Activated T-cell treated with anti-CD3 and anti-CD28 coated beads for 24 hours (primary cell): ENCODE results near the gene MAML2.
"Not testable (repeated sequence)": the region's sequence is repeated elsewhere in the genome, so short reads cannot be mapped to it uniquely, and the experiment has no call there.

Experiments
- DNase-seq: peaks from one replicate; pipeline ENCODE4 v3.0.0-alpha.2; 2020; ENCODE audit warnings: low read depth

Gene MAML2

DNA sequence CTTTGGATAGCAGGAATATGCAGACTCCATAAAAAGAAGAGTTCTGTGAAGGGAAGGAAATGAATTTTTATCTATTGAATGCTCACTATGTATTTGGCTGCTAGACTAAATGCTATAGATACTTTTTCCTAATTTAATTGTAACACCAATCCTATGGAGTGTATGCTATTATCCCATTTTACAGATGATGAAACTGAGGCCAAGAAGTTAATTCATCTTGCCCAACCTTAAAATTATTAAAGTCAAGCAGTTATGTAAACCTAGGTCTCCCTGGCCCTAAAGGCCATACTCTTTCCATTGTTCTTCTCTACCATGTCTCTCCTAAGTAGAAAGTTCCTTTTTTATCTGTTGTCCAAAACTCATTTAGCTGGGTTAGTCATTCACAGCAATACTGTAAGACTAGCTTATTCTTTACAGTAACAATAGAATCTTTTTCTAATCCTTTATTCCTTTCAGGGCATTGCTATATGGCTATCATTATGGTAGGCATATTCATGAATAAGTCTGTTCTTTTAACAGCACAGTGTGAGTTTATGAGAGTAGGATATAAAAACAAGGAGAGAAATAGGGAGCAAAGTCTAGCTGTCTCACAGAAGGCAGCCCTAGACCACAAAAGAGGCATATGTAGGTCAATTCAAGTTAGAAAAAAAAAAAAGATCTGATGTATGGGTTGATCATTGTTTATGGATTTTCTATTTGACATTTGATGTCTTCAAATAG lies 50.5 kb downstream of the MAML2 start:
- no peak for DNase-seq

DNA sequence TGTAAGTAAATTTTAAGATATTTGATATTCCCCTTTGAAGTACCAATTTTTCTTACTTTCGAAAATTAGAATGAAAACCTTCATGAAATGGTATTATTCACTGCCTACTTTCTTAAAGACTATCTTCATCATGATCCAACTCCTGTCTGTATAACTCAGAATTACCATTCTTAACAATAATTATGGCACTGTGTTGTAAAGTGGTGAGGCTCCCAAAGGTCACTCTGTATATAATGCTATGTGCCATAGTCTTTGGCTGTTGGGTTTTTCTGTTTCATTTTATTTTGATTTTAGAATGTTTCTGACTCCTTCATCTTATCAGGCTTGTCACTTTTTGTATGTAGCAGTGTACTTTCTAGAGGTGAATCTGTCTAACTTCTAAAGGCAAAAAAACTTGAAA lies 52.4 kb downstream of the MAML2 start:
- no peak for DNase-seq

DNA sequence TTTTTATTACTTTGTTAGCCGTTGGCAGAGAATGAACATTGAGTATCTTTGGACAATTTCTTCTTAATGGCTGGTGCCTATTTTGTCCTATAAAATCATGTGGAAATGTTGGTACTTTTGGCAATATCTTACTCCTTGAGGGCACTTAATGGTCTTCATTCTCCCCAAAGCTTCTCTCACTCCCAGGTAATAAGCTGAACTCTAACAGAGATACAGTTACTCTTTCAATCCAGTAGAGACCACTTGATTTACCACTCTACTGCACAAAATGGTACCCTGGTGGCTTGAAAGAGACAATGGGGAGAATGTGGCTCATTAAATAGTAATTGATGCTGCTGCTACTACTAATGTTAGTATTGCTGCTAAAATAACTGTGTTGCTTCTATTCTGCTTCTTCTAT lies 53.0 kb downstream of the MAML2 start:
- no peak for DNase-seq

DNA sequence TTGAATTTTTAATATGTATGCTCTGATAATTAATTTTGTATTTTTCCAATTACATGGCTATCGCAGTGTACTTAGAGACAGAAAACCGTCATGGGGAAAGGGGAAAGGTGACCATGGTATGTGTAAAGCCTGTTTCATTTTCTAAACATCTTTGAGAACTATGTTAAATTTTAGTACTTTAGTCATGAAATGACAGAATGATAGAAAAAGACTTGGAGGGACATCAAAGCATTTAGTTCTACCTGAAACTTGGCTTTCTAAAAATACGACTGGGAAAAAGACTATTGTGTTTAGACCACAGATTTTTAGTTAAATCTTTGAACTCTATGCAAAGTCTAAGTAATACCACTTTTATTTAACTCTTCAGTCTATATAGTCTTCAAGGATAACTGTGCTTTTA lies 54.1 kb downstream of the MAML2 start:
- no peak for DNase-seq

DNA sequence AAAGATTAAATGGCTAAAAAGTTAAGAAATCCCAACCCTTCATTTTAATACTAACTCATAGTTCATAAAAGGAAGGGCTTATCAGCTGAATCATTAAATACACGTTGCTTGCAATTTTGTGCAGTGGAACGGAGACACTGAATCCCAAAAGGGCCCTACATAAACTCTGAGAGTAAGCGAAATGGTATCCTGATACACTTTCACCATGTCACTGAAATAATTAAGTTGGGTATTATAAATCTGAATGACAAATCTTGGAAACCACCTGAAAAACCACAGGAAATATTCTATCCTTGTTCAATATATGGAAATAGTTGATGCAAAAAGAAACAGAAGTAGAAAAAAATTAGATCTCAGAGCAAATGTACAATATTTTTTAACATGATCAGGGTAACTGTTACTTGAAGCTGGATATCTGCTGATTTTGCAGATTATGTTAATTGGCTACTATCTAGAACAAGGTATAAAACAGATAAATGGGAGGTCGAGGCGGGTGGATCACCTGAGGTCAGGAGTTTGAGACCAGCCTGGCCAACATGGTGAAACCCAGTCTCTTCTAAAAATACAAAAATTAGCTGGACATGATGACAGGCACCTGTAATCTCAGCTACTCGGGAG lies 55.1 kb downstream of the MAML2 start:
- no peak for DNase-seq

DNA sequence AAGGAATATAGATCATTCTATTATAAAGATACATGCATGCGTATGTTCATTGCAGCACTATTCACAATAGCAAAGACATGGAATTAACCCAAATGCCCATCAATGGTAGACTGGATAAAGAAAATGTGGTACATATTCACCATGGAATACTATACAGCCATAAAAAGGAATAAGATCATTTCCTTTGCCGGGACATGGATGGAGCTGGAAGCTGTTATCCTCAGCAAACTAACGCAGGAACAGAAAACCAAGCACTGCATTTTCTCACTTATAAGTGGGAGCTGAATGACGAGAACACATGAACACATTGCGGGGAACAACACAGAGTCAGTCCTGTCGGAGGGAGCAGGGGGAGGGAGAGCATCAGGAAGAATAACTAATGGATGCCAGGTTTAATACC lies 57.0 kb downstream of the MAML2 start:
- DNase-seq = not testable (repeated sequence)

DNA sequence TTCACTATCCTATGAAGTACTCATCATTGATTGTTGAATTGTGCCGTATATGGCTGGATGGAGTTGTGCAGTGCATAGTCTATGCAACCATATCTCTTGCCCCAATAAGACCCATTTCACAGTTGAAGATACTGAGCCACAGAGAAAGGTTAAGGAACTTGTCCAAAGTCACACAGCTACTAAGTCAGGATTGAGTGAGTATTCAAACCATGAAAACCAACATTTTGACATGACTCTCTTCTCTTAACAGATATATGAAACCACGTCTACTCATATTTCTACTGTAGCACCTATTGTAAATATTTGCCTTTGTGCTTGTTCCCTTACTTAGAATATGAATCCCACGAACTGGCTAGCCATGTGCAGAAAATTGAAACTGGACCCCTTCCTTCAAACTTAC lies 58.1 kb downstream of the MAML2 start:
- no peak for DNase-seq

DNA sequence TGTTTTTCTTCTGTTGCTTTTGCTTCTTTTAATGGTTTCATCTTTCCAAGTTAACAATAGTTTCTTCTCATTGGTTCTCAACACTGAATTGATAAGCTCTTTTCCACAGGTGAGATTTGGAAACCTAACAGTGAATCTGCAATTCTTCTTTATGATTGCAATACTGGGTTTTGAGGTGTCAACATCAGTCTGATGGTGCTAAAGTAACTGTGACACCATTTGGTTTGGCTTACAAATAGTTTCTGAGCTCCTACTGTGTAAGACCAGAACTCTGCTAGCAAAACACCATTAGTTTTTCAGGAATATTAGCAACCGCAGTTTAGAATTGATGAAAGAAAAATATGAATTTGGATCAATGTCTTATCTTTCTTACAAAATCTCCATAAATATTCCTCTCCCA lies 58.6 kb downstream of the MAML2 start:
- no peak for DNase-seq

DNA sequence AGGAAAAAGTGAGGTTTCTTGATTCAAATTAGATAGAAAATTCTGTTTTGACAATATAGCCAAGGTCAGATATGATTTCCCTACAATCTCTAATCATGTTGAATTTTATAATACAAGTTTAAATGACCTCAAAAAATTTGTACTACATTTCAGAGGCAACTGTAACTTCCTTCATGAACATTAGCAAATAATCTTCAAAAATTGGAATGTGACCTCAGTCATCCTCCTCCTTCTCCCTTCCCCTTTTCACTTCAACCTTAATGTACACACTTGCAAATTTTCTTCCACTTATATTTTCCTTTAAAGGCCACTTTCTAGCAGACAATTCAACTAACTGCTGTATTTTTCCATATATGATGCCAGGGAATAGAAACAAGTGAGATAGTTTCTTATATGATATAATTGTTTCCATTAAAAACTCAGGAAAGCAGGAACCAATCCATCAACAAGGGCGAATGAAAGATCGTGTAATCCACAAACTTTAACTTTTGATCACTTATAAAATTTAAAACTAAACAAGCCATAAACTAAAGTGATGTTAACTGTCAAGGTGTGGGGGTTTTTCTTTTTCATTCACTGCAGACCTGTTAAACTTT lies 60.3 kb downstream of the MAML2 start:
- no peak for DNase-seq

DNA sequence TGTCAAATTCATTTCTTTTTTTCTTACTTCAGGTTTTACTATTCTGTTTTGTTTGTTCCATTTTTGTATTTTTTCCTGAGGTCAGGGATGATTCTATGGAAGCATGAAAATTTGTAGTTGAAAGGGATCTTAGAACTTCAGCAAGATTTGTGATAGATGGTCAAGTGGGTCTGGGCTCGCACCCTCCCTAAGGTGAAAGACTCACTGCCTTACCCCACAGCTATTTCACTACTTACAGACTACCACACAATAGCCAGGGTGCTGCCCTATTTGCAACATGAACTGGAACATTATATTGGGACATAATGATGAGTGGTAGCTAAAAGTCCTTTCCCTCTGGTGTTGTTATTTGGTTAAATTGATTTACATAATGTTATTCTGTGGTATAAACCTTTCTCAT lies 62.6 kb downstream of the MAML2 start:
- no peak for DNase-seq

DNA sequence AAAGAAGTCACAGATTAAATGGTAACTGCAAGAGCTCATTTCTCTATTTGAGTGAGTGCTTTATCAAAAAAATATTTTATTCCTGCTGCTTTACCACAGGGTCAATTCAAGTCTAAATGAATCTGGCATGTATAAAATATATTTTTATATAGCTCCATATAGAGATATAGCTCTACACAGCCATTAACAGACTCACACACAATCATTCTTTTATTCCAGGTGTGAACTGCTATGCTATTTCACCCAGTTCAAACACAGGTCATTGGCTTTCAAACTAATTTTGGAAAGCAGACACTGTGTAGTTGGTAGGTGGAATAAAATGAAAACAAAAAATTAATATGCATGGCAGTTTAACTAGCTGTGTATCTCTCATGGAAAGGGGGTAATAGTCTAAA lies 63.1 kb downstream of the MAML2 start:
- DNase-seq = no peak

DNA sequence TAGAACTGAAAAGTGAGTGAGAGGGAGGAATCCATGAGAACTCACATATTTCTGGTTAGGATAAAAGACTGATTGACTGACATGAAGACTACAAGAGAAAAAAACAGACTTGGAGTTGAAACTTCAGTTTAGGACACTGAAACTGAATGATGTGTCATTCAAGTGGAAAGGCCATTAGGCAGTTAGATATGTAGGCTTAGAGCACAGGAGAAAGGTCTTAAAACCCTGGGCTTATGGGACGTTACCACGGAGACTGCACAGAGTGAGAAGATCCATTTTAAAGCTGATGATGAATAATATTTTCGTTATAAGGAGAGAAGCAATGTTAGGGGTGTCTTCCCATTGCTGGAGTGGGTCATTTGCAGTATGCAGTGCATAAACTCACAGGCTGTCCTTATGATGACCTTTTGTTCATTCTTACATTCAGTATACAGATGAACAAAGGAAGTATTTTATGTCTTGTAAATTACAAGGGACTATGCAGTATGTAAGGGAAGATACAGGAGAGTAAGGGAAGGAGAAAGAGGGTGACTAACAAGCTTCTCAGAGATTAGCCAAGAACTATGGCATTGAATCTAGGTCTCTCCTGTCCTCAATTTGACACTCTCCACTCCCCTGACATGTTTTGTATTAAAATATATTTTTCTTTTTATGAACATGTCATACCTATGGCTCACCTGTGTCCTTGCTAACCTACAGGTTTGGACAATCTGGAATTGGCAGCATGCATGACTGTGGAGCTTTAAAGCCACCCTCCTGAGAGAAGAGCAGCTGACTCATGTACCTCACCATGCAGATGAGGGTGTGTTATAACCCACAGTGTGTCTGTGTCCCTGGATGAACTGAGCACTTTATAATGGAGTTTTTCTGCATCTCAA lies 63.7 kb downstream of the MAML2 start:
- no peak for DNase-seq

DNA sequence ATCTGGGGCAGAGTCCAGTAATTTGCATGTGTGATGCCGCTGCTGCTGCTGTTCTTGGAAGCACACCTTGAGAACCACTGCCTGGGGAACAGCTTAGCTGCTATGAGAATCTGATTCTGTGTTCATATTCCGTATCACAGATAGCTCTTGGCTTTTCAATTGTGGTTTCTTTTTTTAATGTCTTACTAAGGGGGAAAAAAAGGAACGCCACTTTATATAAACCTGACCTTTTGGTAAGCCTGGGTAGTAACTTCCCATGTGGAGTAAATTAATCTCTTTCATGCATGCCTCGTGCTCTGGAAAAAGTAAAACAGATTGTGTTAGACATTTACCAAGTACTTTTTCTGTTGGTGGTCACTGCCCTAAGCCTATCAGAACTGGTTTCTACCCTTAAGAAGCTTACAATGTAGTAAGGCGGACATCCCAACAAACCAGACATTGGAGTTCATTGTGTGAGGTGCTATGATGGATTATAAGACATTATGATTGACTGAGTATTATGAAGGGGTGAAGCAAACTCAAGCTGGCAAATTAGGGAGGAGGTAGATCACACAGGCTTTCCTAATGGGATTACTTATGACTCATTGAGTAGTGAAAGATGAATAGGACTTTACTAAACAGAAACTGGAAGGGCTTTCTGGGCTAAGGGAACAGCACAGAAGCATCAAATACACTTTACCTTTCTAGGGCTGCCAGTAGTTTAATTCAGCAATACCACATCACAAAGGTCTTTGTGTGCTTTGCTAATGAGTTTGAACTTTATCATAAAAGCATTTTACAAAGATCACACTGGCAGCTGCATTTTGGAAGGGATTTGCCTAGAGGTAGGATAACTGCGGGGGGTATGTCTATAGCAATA lies 64.7 kb downstream of the MAML2 start:
- no peak for DNase-seq

DNA sequence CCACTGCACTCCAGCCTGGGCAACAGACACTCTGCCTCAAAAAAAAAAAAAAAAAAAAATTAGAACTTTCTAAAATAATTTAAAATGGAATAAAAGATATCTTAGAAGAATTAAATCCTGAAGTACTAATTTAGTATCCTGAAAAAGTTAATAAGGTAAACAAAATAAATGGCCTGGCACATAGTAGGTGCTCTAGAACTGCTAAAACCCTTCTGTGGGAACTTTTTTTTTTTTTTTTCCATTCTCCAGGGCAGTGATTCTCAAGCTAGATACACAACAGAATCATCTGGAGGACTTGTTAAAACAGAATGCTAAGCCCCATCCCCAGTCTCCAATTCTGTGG lies 65.3 kb downstream of the MAML2 start:
- no peak for DNase-seq

DNA sequence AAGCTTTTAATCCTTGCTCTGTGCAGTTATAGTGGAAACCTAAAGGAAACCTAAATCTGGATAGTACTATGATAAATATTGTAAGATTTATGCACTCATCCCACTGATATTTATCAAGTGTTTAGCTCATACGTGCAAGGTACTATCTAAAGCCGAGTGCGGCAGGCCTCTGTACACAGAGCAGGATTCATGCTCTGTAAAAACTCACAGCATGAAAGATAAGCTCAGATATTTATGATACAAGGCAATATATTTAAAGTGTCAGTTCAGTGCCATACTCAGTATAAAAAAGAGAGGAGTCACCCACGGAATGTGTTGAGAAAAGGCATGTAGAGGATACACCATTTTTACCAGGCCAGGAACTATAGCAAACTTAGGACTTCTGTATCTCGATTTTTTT lies 66.2 kb downstream of the MAML2 start:
- DNase-seq = no peak

DNA sequence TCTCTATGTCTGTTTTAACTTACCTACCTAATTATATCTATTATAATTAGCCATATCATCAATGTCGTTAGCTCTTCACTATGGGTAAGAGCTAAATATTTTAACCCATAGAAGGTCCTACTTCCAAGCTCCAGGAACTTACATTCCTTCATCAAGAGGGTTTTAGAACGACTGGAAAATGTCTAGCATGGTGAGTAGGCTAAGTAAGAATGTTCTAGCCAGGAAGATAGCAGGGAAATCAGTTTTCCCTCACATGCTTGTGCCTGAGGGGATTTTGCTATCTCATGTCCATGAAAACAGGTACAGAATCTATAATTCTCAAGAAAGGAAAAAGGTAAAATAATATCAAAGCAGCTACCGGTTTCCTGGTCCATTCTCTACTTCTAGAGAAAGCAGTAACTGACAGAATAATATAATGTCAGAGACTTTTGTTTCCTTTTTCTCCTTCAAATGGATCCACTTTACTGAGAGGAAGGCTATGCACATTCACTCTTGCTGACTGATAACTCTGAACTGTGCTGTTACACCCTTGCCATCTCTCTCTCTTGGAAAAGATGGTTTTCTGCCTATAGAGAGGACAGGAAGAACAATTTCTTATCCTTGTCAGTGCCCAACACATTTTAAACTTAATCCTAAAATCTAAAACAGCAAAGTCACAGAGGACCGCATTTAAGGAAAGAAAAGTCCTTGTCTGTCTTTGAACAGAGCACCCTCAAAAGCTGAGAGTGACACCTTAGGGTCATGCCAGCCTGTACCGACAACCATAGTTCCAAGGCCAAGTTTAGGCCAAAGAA lies 67.0 kb downstream of the MAML2 start:
- no peak for DNase-seq

DNA sequence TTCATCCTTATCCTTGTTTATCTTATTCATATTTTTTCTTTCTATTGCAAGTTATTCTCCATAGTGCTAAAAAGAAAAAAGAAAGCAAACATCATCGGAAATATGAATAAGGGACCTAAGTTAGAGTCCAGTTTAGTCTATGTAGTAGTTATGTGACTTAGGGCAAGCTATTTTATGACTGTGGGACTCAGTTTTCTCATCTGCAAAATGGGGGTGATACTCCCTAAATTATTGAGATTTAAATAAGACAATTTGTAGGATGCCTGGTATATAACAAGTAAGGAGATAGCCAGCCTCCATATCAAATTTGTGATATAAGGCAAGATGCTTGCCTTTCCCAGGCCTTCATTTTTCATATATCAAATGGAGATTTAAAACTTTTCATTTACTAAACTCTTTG lies 69.5 kb downstream of the MAML2 start:
- DNase-seq = no peak

DNA sequence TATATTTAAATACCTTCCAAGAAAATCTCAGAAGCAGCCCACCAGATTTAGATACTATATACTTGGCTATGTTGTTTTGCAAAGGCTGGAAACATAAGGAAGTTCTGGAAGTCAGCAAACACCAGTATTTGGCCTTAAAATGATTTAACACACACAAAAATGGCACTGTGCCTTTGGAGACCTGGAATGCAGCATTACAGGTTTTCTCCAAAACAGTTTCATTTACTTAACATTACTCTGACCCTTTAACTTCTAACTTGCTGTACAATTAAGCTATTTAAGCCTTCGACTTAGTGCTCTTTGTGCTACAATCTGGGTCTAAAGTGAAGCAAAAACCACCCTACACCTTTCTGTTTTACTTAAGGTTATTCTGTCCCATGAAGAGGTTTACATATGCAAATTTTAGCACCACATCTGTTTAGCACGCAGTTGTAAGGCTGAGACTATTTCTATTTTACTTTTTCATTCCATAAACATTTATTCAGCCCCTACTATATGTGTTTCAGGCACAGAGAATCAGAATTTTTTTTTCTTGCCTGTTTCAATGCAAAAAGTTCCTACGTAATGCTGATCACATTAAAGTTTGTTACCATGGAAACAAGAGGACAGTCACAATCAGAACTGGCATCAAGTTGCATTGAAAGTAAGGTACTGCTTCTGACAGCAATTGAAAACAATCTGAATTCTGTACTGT lies 70.3 kb downstream of the MAML2 start:
- DNase-seq = no peak

DNA sequence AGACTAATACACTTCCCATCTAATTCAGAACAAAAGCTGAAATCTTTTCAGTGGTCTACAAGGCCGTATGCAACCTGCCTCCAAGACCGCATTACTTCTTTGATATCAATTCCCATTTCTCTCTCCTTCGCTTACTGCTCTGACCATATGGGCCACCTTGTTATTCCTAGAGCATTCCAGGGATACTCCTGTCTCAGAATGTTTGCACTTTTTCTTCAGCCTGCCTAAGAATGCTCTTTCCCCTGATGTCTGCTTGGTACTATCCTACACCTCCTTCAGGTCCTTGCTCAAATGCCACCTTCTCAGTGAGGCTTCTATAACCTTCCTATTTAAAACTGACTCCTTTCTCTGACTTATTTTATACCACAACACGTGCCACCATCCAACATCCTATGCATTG lies 71.2 kb downstream of the MAML2 start:
- no peak for DNase-seq

DNA sequence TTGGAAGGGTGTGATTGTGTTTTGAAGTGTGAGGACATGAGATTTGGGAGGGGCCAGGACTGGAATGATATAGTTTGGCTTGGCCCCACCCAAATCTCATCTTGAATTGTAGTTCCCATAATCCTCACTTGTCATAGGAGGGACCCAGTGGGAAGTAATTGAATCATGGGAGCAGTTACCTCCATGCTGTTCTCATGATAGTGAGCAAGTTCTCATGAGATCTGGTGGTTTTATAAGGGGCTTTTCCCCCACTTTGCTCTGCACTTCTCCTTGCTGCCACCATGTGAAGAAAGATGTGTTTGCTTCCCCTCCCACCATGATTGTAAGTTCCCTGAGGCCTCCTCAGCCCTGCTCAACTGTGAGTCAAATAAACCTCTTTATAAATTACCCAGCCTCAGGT lies 71.6 kb downstream of the MAML2 start:
- not testable (repeated sequence) for DNase-seq
